Body of pancreas (tissue), 4 donors: ENCODE data around the gene AP2A2.

Experiments
- CTCF ChIP-seq, 7 experiments: fragments of 450-650 bp in 4 of 7; fragments of 200-600 bp in 3 of 7; sonication (generic) in 3 of 7; IDR thresholded peaks; one replicate each; pipeline ENCODE4 v1.5.1; 2016 to 2019; ENCODE audit warnings: antibody characterized with exemption in 7 of 7
- POLR2A ChIP-seq, 3 donors: fragments of 450-650 bp; IDR thresholded peaks; one replicate each; pipeline ENCODE4 v1.6.1; 2016; ENCODE audit warnings: antibody characterized with exemption in 3 of 3, mild to moderate bottlenecking in 2 of 3

GRCh38 chr11:1047595-1048156 lies 122.0 kb downstream of the AP2A2 start:
- TF ChIP-seq CTCF (IDR thresholded peaks at IDR 0.05), result no peak
- TF ChIP-seq POLR2A (IDR thresholded peaks at IDR 0.05), result no peak
